ENCODE data around the gene ALG9.
A peak's percentile ranks its signal among the peaks of the same experiment; 100 is the strongest.

The ALG9 gene

GRCh38 chr11:111846063-111846462 lies 25.3 kb downstream of the ALG9 start:
- no peak for TF ChIP-seq CTCF (IDR thresholded peaks at IDR 0.05; ENCODE audit: low read depth, low read length, missing control alignments)
- DNase-seq (ENCODE audit: low read depth) = no peak
- H3K4me3 ChIP-seq (ENCODE audit: low read depth, low read length) = no peak overlapping the region

- DNase-seq (ENCODE audit: low read depth) = no peak
- TF ChIP-seq CTCF (IDR thresholded peaks at IDR 0.05; ENCODE audit: low read depth, low read length, missing control alignments) = no peak
- no peak overlapping the region for H3K4me3 ChIP-seq (ENCODE audit: low read depth, low read length)
These were observed 25.9 kb downstream of the ALG9 start for GRCh38 chr11:111845276-111846028.

GRCh38 chr11:111843661-111844060 lies 27.7 kb downstream of the ALG9 start:
- no peak for DNase-seq (ENCODE audit: low read depth)
- TF ChIP-seq CTCF (IDR thresholded peaks at IDR 0.05; ENCODE audit: low read depth, low read length, missing control alignments) = no peak

GRCh38 chr11:111841370-111842053 lies 29.9 kb downstream of the ALG9 start:
- DNase-seq (ENCODE audit: low read depth) = peak; percentile 62
- H3K4me3 ChIP-seq (ENCODE audit: low read depth, low read length) = no peak overlapping the region
- TF ChIP-seq CTCF (IDR thresholded peaks at IDR 0.05; ENCODE audit: low read depth, low read length, missing control alignments) = peak; percentile 78

More at GRCh38 chr11:111843661-111844060, 27.7 kb downstream of the ALG9 start:
- H3K4me3 ChIP-seq (ENCODE audit: low read depth, low read length) = no peak overlapping the region

- no peak overlapping the region for H3K4me3 ChIP-seq (ENCODE audit: low read depth, low read length)
- no peak for DNase-seq (ENCODE audit: low read depth)
- TF ChIP-seq CTCF (IDR thresholded peaks at IDR 0.05; ENCODE audit: low read depth, low read length, missing control alignments) = no peak
These were observed 31.2 kb downstream of the ALG9 start for GRCh38 chr11:111840143-111840542.

- H3K4me3 ChIP-seq (ENCODE audit: low read depth, low read length) = no peak overlapping the region
- no peak for DNase-seq (ENCODE audit: low read depth)
- no peak for TF ChIP-seq CTCF (IDR thresholded peaks at IDR 0.05; ENCODE audit: low read depth, low read length, missing control alignments)
These were observed 33.3 kb downstream of the ALG9 start for GRCh38 chr11:111838054-111838453.
